Fibroblast of skin of right biceps (primary cell): Measurements from ENCODE around the gene POTEG.
"Not testable (repeated sequence)": the region's sequence is repeated elsewhere in the genome, so short reads cannot be mapped to it uniquely, and the experiment has no call there.

Experiments
- DNase-seq: peaks from one replicate; pipeline ENCODE4 v3.0.0-alpha.2; 2013

Gene POTEG

GRCh38 chr14:19434241-19434640, at the start of gene POTEG:
Gene POTEG (minus strand): TSS chr14:19434341. CDS start chr14:19434289, 52 bp downstream.
- not testable (repeated sequence) for DNase-seq

- not testable (repeated sequence) for DNase-seq
Observed at GRCh38 chr14:19482093-19482492, 48.0 kb upstream of the POTEG start.

- DNase-seq, result not testable (repeated sequence)
Observed at GRCh38 chr14:19481421-19481820, 47.3 kb upstream of the POTEG start.

- DNase-seq, result not testable (repeated sequence)
Observed at GRCh38 chr14:19480491-19480890, 46.4 kb upstream of the POTEG start.

- not testable (repeated sequence) for DNase-seq
Observed at GRCh38 chr14:19445761-19446160, 11.6 kb upstream of the POTEG start.

- DNase-seq, result not testable (repeated sequence)
Observed at GRCh38 chr14:19439826-19440225, 5.7 kb upstream of the POTEG start.

- not testable (repeated sequence) for DNase-seq
Observed at GRCh38 chr14:19439219-19439618, 5.1 kb upstream of the POTEG start.

- DNase-seq, result not testable (repeated sequence)
Observed at GRCh38 chr14:19437126-19437443, 2.9 kb upstream of the POTEG start.

- DNase-seq, result not testable (repeated sequence)
Observed at GRCh38 chr14:19436311-19437125, 2.4 kb upstream of the POTEG start.

- not testable (repeated sequence) for DNase-seq
Observed at GRCh38 chr14:19435852-19436251, 1.7 kb upstream of the POTEG start.

GRCh38 chr14:19434891-19435290, 750 bp upstream of the POTEG start:
- DNase-seq, result not testable (repeated sequence)

GRCh38 chr14:19433765-19434164, 376 bp downstream of the POTEG start:
- DNase-seq, result not testable (repeated sequence)

GRCh38 chr14:19408519-19408918, 25.6 kb downstream of the POTEG start:
- not testable (repeated sequence) for DNase-seq

- not testable (repeated sequence) for DNase-seq
Observed at GRCh38 chr14:19402097-19402496, 32.0 kb downstream of the POTEG start.

GRCh38 chr14:19394727-19395126, 39.4 kb downstream of the POTEG start:
- not testable (repeated sequence) for DNase-seq

- not testable (repeated sequence) for DNase-seq
Observed at GRCh38 chr14:19390230-19390629, 43.9 kb downstream of the POTEG start.

GRCh38 chr14:19388741-19389140, 45.4 kb downstream of the POTEG start:
- not testable (repeated sequence) for DNase-seq

GRCh38 chr14:19386996-19387395, 47.1 kb downstream of the POTEG start:
- not testable (repeated sequence) for DNase-seq

GRCh38 chr14:19386309-19386708, 47.8 kb downstream of the POTEG start:
- not testable (repeated sequence) for DNase-seq

GRCh38 chr14:19384088-19384781, 49.9 kb downstream of the POTEG start:
- DNase-seq, result not testable (repeated sequence)

GRCh38 chr14:19383008-19383584, 51.0 kb downstream of the POTEG start:
- DNase-seq, result not testable (repeated sequence)

GRCh38 chr14:19380137-19380536, 54.0 kb downstream of the POTEG start:
- not testable (repeated sequence) for DNase-seq

GRCh38 chr14:19374451-19374903, 59.7 kb downstream of the POTEG start:
- DNase-seq, result not testable (repeated sequence)
